Measurements from ENCODE around the gene CTSF.

The CTSF gene

GRCh38 chr11:66550887-66551286, 17.5 kb downstream of the CTSF start:
- TF ChIP-seq GATA2 (IDR thresholded peaks at IDR 0.05; ENCODE audit: low read depth, low read length) (no peak), GATA3 (IDR thresholded peaks at IDR 0.05; ENCODE audit: low read depth, low read length) (no peak)

GRCh38 chr11:66549696-66550095, 18.7 kb downstream of the CTSF start:
- TF ChIP-seq GATA3 (IDR thresholded peaks at IDR 0.05; ENCODE audit: low read depth, low read length) (no peak), GATA2 (IDR thresholded peaks at IDR 0.05; ENCODE audit: low read depth, low read length) (no peak)

GRCh38 chr11:66548774-66549630, 19.4 kb downstream of the CTSF start:
- TF ChIP-seq GATA3 (IDR thresholded peaks at IDR 0.05; ENCODE audit: low read depth, low read length) (no peak), GATA2 (IDR thresholded peaks at IDR 0.05; ENCODE audit: low read depth, low read length) (no peak)

GRCh38 chr11:66548041-66548440, 20.4 kb downstream of the CTSF start:
- TF ChIP-seq GATA3 (IDR thresholded peaks at IDR 0.05; ENCODE audit: low read depth, low read length) (no peak), GATA2 (IDR thresholded peaks at IDR 0.05; ENCODE audit: low read depth, low read length) (no peak)

GRCh38 chr11:66547662-66548009, 20.8 kb downstream of the CTSF start:
- no peak for TF ChIP-seq GATA2 (IDR thresholded peaks at IDR 0.05; ENCODE audit: low read depth, low read length)

GRCh38 chr11:66546966-66547661, 21.3 kb downstream of the CTSF start:
- TF ChIP-seq GATA3 (IDR thresholded peaks at IDR 0.05; ENCODE audit: low read depth, low read length) (no peak), GATA2 (IDR thresholded peaks at IDR 0.05; ENCODE audit: low read depth, low read length) (no peak)

- no peak for TF ChIP-seq GATA3 (IDR thresholded peaks at IDR 0.05; ENCODE audit: low read depth, low read length)
- no peak for TF ChIP-seq GATA2 (IDR thresholded peaks at IDR 0.05; ENCODE audit: low read depth, low read length)
These were observed 21.9 kb downstream of the CTSF start, which contains the start of gene ACTN3 for GRCh38 chr11:66546368-66546965. Gene ACTN3, plus strand, starts transcription at chr11:66546903. Its CDS starts 35 bp downstream, at chr11:66546938.

- no peak for TF ChIP-seq GATA3 (IDR thresholded peaks at IDR 0.05; ENCODE audit: low read depth, low read length)
- TF ChIP-seq GATA2 (IDR thresholded peaks at IDR 0.05; ENCODE audit: low read depth, low read length) = no peak
These were observed 22.6 kb downstream of the CTSF start, which contains the start of gene ZDHHC24 for GRCh38 chr11:66545701-66546367. Gene ZDHHC24, minus strand, starts transcription at chr11:66546048. Its CDS starts 45 bp downstream, at chr11:66546003.

- TF ChIP-seq GATA3 (IDR thresholded peaks at IDR 0.05; ENCODE audit: low read depth, low read length) (no peak), GATA2 (IDR thresholded peaks at IDR 0.05; ENCODE audit: low read depth, low read length) (no peak)
These were observed 24.9 kb downstream of the CTSF start for GRCh38 chr11:66543263-66544107.

GRCh38 chr11:66542362-66542761, 26.0 kb downstream of the CTSF start:
- TF ChIP-seq GATA2 (IDR thresholded peaks at IDR 0.05; ENCODE audit: low read depth, low read length) = no peak

- TF ChIP-seq GATA3 (IDR thresholded peaks at IDR 0.05; ENCODE audit: low read depth, low read length) = no peak
- no peak for TF ChIP-seq GATA2 (IDR thresholded peaks at IDR 0.05; ENCODE audit: low read depth, low read length)
These were observed 26.5 kb downstream of the CTSF start for GRCh38 chr11:66541892-66542291.

- TF ChIP-seq GATA3 (IDR thresholded peaks at IDR 0.05; ENCODE audit: low read depth, low read length) (no peak), GATA2 (IDR thresholded peaks at IDR 0.05; ENCODE audit: low read depth, low read length) (no peak)
These were observed 28.6 kb downstream of the CTSF start for GRCh38 chr11:66539870-66540213.

GRCh38 chr11:66539170-66539869, 29.1 kb downstream of the CTSF start:
- TF ChIP-seq GATA3 (IDR thresholded peaks at IDR 0.05; ENCODE audit: low read depth, low read length) (no peak), GATA2 (IDR thresholded peaks at IDR 0.05; ENCODE audit: low read depth, low read length) (no peak)
